ENCODE measurements around the gene MAGEA2B.
"Not testable (repeated sequence)": the region's sequence is repeated elsewhere in the genome, so short reads cannot be mapped to it uniquely, and the experiment has no call there.

The MAGEA2B gene

DNA sequence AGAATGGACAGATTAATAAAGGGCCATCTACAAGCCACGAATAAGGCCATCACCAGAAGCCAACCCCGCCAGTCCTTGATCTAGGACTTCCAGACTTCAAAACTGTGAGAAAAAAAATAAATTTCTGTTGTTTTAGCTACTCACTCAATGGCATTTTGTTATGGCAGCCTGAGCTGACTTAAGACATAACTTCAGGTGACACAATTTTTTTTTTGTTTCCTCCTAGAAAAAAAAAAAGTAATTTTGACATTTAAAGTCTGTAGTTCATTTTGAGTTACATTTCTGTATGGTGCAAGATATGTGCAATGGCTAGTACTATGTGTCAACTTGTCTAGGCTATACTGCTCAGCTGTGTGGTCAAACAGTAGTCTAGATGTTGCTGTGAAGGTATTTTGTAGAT, 44.5 kb downstream of the MAGEA2B start, which contains the start of gene CSAG3:
CSAG3 (plus strand) TSS at position 301 of the 400 bp plus-strand sequence.
- not testable (repeated sequence) for DNase-seq (ENCODE audit: low spot score)

DNA sequence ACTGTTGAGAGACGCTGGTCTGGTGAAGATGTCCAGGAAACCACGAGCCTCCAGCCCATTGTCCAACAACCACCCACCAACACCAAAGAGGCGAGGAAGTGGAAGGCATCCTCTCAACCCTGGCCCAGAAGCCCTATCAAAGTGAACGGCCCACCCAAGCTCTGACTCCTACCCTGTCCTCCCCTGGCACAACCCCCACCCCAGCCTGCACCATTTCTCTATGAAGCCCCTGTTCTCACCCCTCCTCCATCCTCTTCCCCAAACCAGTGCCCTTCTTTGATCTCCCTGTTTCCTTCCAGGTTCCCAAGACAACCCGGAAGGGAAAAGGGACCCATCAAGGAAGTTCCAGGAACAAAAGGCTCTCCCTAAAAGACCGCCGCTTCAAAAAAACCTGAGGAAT, 45.1 kb downstream of the MAGEA2B start:
- not testable (repeated sequence) for DNase-seq (ENCODE audit: low spot score)

- DNase-seq (ENCODE audit: low spot score) = not testable (repeated sequence)
Measured at GRCh38 chrX:152761582-152761981, 47.2 kb downstream of the MAGEA2B start.

- not testable (repeated sequence) for DNase-seq (ENCODE audit: low spot score)
Measured at GRCh38 chrX:152766562-152766961, 52.1 kb downstream of the MAGEA2B start.

Data from CD4-positive, alpha-beta T cell treated with Interleukin-15 for 4 hours (primary cell).